ENCODE data around the gene WNT2B.

WNT2B gene

GRCh38 chr1:112542206-112542973 lies 33.6 kb downstream of the WNT2B start:
- TF ChIP-seq CTCF (IDR thresholded peaks at IDR 0.05; ENCODE audit: insufficient read depth, low read depth, low read length, missing control alignments) = no peak
- H3K4me3 ChIP-seq (ENCODE audit: low read length) = no peak overlapping the region
- DNase-seq (ENCODE audit: low read depth) = no peak

- no peak for TF ChIP-seq CTCF (IDR thresholded peaks at IDR 0.05; ENCODE audit: insufficient read depth, low read depth, low read length, missing control alignments)
- DNase-seq (ENCODE audit: low read depth) = peak; percentile 91
- H3K4me3 ChIP-seq (ENCODE audit: low read length) = no peak overlapping the region
Measured at GRCh38 chr1:112544011-112544688, 35.4 kb downstream of the WNT2B start.

GRCh38 chr1:112544751-112545150 lies 36.0 kb downstream of the WNT2B start:
- no peak overlapping the region for H3K4me3 ChIP-seq (ENCODE audit: low read length)
- TF ChIP-seq CTCF (IDR thresholded peaks at IDR 0.05; ENCODE audit: insufficient read depth, low read depth, low read length, missing control alignments) = no peak
- DNase-seq (ENCODE audit: low read depth) = peak; percentile 57

- DNase-seq (ENCODE audit: low read depth) = no peak
- TF ChIP-seq CTCF (IDR thresholded peaks at IDR 0.05; ENCODE audit: insufficient read depth, low read depth, low read length, missing control alignments) = no peak
- H3K4me3 ChIP-seq (ENCODE audit: low read length) = no peak overlapping the region
Measured at GRCh38 chr1:112546076-112546475, 37.3 kb downstream of the WNT2B start.

GRCh38 chr1:112548547-112548946 lies 39.8 kb downstream of the WNT2B start:
- TF ChIP-seq CTCF (IDR thresholded peaks at IDR 0.05; ENCODE audit: insufficient read depth, low read depth, low read length, missing control alignments) = no peak

GRCh38 chr1:112549590-112549989 lies 40.8 kb downstream of the WNT2B start:
- no peak overlapping the region for H3K4me3 ChIP-seq (ENCODE audit: low read length)
- TF ChIP-seq CTCF (IDR thresholded peaks at IDR 0.05; ENCODE audit: insufficient read depth, low read depth, low read length, missing control alignments) = no peak

More at GRCh38 chr1:112548547-112548946, 39.8 kb downstream of the WNT2B start:
- DNase-seq (ENCODE audit: low read depth) = no peak
- H3K4me3 ChIP-seq (ENCODE audit: low read length) = no peak overlapping the region

More at GRCh38 chr1:112549590-112549989, 40.8 kb downstream of the WNT2B start:
- no peak for DNase-seq (ENCODE audit: low read depth)
